Endothelial cell (in vitro differentiated cells): ENCODE results near the gene LRRC30. TPM values are rescaled to one million over a fixed set of nuclear protein-coding genes. Genes with fewer than 3 reads are reported as not detected.

Experiments
- DNase-seq: peaks from one replicate; pipeline ENCODE4 v3.0.0; 2021; ENCODE audit warnings: low spot score
- H3K27ac Mint-ChIP-seq: one replicate; pipeline ENCODE4 v1.8.0; 2021; ENCODE audit warnings: mixed read lengths, inconsistent platforms; ENCODE audit not compliant: unreplicated experiment
- H3K27me3 Mint-ChIP-seq: one replicate; pipeline ENCODE4 v1.8.0; 2021; ENCODE audit warnings: mild to moderate bottlenecking, moderate library complexity, mixed read lengths, inconsistent platforms; ENCODE audit not compliant: unreplicated experiment
- H3K36me3 Mint-ChIP-seq: one replicate; pipeline ENCODE4 v1.8.0; 2021; ENCODE audit warnings: mild to moderate bottlenecking, low read depth, mixed read lengths, inconsistent platforms; ENCODE audit not compliant: unreplicated experiment
- H3K4me1 Mint-ChIP-seq: one replicate; pipeline ENCODE4 v1.8.0; 2021; ENCODE audit warnings: mild to moderate bottlenecking, mixed read lengths, inconsistent platforms; ENCODE audit not compliant: unreplicated experiment
- H3K4me3 Mint-ChIP-seq: one replicate; pipeline ENCODE4 v1.8.0; 2021; ENCODE audit warnings: mild to moderate bottlenecking, mixed read lengths, inconsistent platforms; ENCODE audit not compliant: unreplicated experiment
- H3K9me3 Mint-ChIP-seq: one replicate; pipeline ENCODE4 v1.8.0; 2021; ENCODE audit warnings: mixed read lengths, inconsistent platforms; ENCODE audit not compliant: unreplicated experiment
- total RNA-seq: library from RNA; stranded (reverse); fragmentation: NEBNext Ultra II Directional; extraction: Animal tissue kit (Norgen Biotek cat#: 25700); gene quantifications from one replicate; pipeline ENCODE4 v1.2.1, GENCODE V29; 2021; ENCODE audit not compliant: unreplicated experiment
- TF ChIP-seq, protein P1 (sequence below): fragments of 200-600 bp; sonication (generic); IDR thresholded peaks from one replicate; pipeline ENCODE4 v1.5.0; 2021; ENCODE audit warnings: antibody characterized with exemption; ENCODE audit not compliant: unreplicated experiment

Gene LRRC30
- total RNA-seq, 1 donor from 2014 or later, result not detected

DNA sequence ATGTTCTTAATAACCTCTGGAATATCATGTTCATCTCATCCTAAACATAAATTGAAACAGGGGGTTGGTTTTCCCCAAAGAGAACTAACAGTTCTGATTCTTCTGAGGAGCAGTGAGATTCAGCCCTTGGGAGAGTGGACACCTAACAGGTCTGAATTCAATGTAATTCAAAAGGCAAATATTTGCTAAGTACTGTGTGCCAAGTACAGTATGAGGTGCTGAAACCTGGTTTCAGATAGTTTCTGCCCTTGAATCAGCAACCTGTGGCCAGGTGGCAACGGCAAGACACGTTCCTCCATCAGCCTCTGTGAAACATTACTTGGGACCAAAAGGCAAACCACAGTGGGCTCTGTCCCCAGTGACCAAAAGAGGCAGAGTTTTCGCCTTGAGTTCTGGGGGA, 1.3 kb downstream of the LRRC30 start:
- no peaks in the 10 kb centered on the region for H3K9me3 Mint-ChIP-seq
- H3K36me3 Mint-ChIP-seq, result no peaks in the 10 kb centered on the region
- DNase-seq, result no peak
- no peaks in the 10 kb centered on the region for H3K4me1 Mint-ChIP-seq
- no peak overlapping the region for H3K4me3 Mint-ChIP-seq
- TF ChIP-seq, protein P1, sequence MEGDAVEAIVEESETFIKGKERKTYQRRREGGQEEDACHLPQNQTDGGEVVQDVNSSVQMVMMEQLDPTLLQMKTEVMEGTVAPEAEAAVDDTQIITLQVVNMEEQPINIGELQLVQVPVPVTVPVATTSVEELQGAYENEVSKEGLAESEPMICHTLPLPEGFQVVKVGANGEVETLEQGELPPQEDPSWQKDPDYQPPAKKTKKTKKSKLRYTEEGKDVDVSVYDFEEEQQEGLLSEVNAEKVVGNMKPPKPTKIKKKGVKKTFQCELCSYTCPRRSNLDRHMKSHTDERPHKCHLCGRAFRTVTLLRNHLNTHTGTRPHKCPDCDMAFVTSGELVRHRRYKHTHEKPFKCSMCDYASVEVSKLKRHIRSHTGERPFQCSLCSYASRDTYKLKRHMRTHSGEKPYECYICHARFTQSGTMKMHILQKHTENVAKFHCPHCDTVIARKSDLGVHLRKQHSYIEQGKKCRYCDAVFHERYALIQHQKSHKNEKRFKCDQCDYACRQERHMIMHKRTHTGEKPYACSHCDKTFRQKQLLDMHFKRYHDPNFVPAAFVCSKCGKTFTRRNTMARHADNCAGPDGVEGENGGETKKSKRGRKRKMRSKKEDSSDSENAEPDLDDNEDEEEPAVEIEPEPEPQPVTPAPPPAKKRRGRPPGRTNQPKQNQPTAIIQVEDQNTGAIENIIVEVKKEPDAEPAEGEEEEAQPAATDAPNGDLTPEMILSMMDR, result no peak
- peaks cover 2% of the 10 kb centered on the region for H3K27me3 Mint-ChIP-seq
- H3K27ac Mint-ChIP-seq, result no peak overlapping the region

DNA sequence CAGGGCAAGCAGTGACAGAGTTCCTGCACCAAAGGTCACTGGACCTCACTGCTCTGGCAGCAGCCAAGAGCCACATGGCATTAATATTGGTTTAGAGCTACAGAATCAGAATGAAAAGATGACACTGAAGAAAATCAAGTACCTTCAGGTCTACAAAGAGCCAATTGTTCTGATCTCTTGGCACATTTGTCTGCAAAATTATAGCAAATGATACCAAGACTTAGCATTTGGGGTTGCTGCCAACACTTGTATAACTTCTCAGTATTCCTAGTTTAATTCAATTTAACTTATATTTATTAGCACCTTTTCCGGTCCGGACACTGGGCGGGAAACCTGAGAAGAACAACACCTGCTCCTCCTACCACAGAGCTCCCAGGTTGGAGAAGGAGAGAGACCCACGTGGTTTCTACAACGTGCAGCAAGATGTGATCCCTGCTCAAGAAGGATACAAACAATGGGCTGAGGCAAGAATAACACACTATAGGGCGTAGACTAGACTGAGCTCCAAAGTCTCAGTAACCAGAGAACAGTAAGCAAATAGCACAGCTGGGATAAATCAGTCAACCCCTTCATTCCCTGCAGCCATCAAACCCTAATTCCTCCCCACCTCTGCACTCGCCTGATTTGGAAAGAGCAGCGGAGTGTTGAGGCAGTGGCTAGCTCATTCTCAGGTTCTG, 2.4 kb downstream of the LRRC30 start:
- Mint-ChIP-seq H3K27me3 (peaks cover 2% of the 10 kb centered on the region), H3K27ac (no peak overlapping the region), H3K9me3 (no peaks in the 10 kb centered on the region), H3K4me3 (no peak overlapping the region), H3K4me1 (no peaks in the 10 kb centered on the region), H3K36me3 (no peaks in the 10 kb centered on the region)
- TF ChIP-seq, protein P1, result no peak
- no peak for DNase-seq

DNA sequence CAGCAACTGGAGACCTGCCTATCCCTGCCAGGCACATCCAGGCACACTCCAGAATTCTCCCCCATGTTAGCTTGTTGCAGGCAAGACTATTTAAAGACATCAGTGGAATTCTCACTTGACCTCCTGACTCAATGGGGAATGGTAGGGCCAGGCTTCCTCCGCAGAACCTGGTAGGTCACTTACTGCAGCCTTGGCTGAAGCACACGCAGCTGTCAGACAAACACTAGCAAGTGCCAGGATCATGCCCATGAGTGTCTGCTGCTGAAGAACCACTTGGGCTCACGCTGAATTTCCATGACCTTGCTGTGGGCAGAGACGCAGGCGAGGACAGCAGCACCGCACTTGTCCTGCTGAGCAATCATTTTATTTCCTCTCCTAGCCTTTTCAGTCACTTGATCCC, 3.2 kb downstream of the LRRC30 start:
- peaks cover 3% of the 10 kb centered on the region for H3K4me1 Mint-ChIP-seq
- H3K36me3 Mint-ChIP-seq, result no peaks in the 10 kb centered on the region
- H3K27me3 Mint-ChIP-seq, result peaks cover 2% of the 10 kb centered on the region
- H3K9me3 Mint-ChIP-seq, result no peaks in the 10 kb centered on the region
- TF ChIP-seq, protein P1, result no peak
- no peak overlapping the region for H3K4me3 Mint-ChIP-seq
- DNase-seq, result no peak
- H3K27ac Mint-ChIP-seq, result no peak overlapping the region

DNA sequence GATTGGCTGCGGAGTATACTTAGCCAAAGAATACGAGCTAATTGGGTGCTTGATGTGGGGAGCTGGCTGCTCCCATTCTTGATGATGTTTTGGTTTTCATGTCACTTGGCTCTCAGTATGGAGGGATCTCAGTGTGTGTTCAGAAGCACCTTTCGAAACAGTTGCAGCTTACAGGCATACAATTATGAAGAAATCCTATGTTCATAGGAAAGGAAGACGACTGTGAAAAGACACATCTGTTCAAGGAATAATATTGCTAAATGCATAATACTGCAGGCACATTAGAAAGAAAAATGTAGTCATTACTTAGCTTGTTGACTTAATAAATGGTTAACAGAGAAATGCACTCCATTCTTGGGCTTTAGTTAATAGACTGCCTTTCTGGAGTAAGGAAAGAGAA, 4.1 kb downstream of the LRRC30 start:
- Mint-ChIP-seq H3K36me3 (no peaks in the 10 kb centered on the region), H3K9me3 (no peaks in the 10 kb centered on the region), H3K27ac (no peak overlapping the region), H3K4me1 (peaks cover 3% of the 10 kb centered on the region), H3K27me3 (peaks cover 2% of the 10 kb centered on the region), H3K4me3 (no peak overlapping the region)
- TF ChIP-seq, protein P1, result no peak
- no peak for DNase-seq

DNA sequence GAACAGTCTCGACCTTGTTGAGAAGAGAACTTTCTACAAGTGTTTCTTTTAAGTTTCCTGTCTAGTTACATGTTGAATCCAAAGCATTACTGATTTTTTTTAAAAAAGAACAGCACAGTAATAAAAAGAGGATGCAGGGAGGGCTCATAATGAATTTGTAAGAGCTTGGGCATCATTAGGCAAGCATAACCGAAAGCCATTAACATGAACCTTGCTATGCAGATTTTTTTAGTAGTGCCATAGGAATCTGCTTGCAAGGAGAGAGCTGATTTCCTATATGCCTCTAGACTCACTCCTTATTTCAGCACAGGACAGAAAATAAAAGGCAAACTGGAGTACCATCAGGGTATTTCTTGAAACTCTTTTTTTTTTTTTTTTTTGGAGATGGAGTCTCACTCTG, 5.2 kb downstream of the LRRC30 start:
- no peak for DNase-seq
- H3K36me3 Mint-ChIP-seq, result no peaks in the 10 kb centered on the region
- H3K27ac Mint-ChIP-seq, result no peak overlapping the region
- no peak overlapping the region for H3K4me3 Mint-ChIP-seq
- TF ChIP-seq, protein P1, result no peak
- peaks cover 2% of the 10 kb centered on the region for H3K27me3 Mint-ChIP-seq
- H3K4me1 Mint-ChIP-seq, result peaks cover 3% of the 10 kb centered on the region
- H3K9me3 Mint-ChIP-seq, result no peaks in the 10 kb centered on the region
